Pancreas (tissue), 10 donors: Measurements from ENCODE around the gene PTTG1. TPM values are rescaled to one million over a fixed set of nuclear protein-coding genes. Genes with fewer than 3 reads are reported as not detected.

Experiments used
- ATAC-seq, 4 donors: fragments of 200-7000 bp; cut with Tn5 transposase; one replicate each; pipeline versions ENCODE4 v1.8.0 to v1.9.1; 2020; ENCODE audit warnings: mild to moderate bottlenecking in 4 of 4, moderate library complexity in 4 of 4
- DNase-seq, 6 donors: peaks; one replicate each; pipeline ENCODE4 v3.0.0-alpha.2; 2020
- FAIRE-seq: peaks from 2 replicates; lab custom pipeline; 2012; peaks lifted over from hg19 to GRCh38; lab: Jason Lieb, UNC
- H3K27ac ChIP-seq, 4 donors: fragments of 200-600 bp; sonication (generic); 1 replicate in 3 of 4; 2 replicates in 1 of 4; pipeline versions ENCODE4 v1.5.0 to v1.8.0; 2020
- H3K27me3 ChIP-seq, 4 donors: fragments of 200-600 bp; one replicate each; pipeline ENCODE4 v1.8.0; 2021
- H3K36me3 ChIP-seq, 3 donors: fragments of 200-600 bp; sonication (generic) in 1 of 3; one replicate each; pipeline versions ENCODE4 v1.5.0 to v1.8.0; 2020 to 2021
- H3K4me1 ChIP-seq, 3 donors: fragments of 200-600 bp; one replicate each; pipeline ENCODE4 v1.8.0; 2021
- H3K4me3 ChIP-seq, 4 donors: fragments of 200-600 bp; sonication (generic) in 2 of 4; one replicate each; pipeline versions ENCODE4 v1.5.0 to v1.8.0; 2020 to 2021
- H3K9me3 ChIP-seq, 4 donors: fragments of 200-600 bp; one replicate each; pipeline ENCODE4 v1.8.0; 2021
- WGBS, 2 donors: extraction: QIAGEN DNeasy Blood & Tissue Kit; methylation state at CpG; one replicate each; pipeline ENCODE4 v1.1.7; 2013; 5-methylcytosine and 5-hydroxymethylcytosine counted together
- intact Hi-C, 3 donors: fragments of 100-400 bp; cut with DNase I; formaldehyde crosslinking; loops; one replicate each; pipeline versions ENCODE4 v1.11.1 to v1.14.2; 2022
- polyA plus RNA-seq, 2 donors: library from polyadenylated mRNA; stranded (reverse); fragments of 200-250 nt; gene quantifications; one replicate each; pipeline ENCODE4 v1.2.3, GENCODE V29; 2013
- total RNA-seq, 6 donors: library from RNA; stranded (reverse); fragmentation: NEBNext Ultra II Directional in 4 of 6; extraction: Animal tissue kit (Norgen Biotek cat#: 25700) in 4 of 6; gene quantifications; one replicate each; pipeline versions ENCODE4 v1.2.1 to v1.2.4, GENCODE V29; 2021 to 2023
- TF ChIP-seq, protein P1 (sequence below), 4 donors: fragments of 200-600 bp; sonication (generic) in 3 of 4; IDR thresholded peaks; one replicate each; pipeline versions ENCODE4 v1.5.0 to v1.8.0; 2021; ENCODE audit warnings: antibody characterized with exemption in 4 of 4
- donor health status: healthy with polysubstance abuse.
- donor health status: DM: no; HTN: no; CAD: no; lungs with moderate emphysema.
- donor health status: DM: no; HTN: no; CAD: no.
- donor health status: control.
- donor health status: control.
- donor health status: Bipolar disorder and iron deficiency.
- donor health status: DM: yes; HTN: yes; CAD: no.
- donor health status: DM: no; HTN: no; CAD: no.
- donor health status: DM: no; HTN: no; CAD: no.
- donor health status: DM: yes; HTN: yes; CAD: no.

The PTTG1 gene
- total and polyA plus RNA-seq, 8 donors: 0.31 to 2.7 (median 1.3) TPM; not detected in 1

DNA sequence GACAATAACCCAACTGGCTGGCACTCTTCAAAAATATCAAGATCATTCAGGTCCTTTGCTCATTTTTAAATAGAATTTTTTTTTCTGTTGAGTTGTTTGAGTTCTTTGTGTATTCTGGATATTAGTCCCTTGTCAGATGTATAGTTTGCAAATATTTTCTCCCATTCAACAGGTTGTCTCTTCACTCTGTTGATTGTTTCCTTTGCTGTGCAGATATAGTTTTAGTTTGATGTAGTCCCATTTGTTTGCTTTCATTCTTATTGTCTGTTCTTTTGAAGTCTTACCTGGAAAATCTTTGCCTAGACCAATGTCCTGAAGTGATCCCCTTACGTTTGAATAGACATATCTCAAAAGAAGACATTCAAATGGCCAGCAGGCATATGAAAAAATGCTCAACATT lies 22.8 kb downstream of the PTTG1 start:
- FAIRE-seq (no peak), DNase-seq (no peak), ATAC-seq (no peak)
- intact Hi-C loops: no loop called here
- no peaks in the 10 kb centered on the region for H3K27me3 ChIP-seq
- TF ChIP-seq, protein P1, sequence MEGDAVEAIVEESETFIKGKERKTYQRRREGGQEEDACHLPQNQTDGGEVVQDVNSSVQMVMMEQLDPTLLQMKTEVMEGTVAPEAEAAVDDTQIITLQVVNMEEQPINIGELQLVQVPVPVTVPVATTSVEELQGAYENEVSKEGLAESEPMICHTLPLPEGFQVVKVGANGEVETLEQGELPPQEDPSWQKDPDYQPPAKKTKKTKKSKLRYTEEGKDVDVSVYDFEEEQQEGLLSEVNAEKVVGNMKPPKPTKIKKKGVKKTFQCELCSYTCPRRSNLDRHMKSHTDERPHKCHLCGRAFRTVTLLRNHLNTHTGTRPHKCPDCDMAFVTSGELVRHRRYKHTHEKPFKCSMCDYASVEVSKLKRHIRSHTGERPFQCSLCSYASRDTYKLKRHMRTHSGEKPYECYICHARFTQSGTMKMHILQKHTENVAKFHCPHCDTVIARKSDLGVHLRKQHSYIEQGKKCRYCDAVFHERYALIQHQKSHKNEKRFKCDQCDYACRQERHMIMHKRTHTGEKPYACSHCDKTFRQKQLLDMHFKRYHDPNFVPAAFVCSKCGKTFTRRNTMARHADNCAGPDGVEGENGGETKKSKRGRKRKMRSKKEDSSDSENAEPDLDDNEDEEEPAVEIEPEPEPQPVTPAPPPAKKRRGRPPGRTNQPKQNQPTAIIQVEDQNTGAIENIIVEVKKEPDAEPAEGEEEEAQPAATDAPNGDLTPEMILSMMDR (IDR thresholded peaks at IDR 0.05): no peak
- WGBS, 2 donors: 53 to 71% methylated on average over 1 of the region's 1 CpG
- no peaks in the 10 kb centered on the region for H3K36me3 ChIP-seq
- H3K4me3 ChIP-seq: no peak overlapping the region
- H3K4me1 ChIP-seq: no peaks in the 10 kb centered on the region
- no peaks in the 10 kb centered on the region for H3K9me3 ChIP-seq
- H3K27ac ChIP-seq: no peak overlapping the region

DNA sequence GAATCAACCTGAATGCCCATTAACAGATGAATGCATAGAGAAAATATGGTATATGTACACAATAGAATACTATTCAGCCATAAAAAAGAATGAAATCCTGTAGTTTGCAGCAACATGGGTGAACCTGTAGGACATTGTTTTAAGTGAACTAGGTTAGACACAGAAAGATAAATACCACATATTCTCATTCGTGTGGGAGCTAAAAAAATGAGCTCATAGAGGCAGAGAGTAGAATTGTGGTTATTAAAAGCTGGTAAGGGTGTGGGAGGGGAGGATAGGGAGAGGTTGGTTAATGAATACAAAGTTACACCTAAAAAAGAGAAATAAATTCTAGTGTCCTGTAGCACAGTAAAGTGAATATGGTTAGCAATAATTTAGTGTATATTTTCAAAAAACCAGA lies 23.5 kb downstream of the PTTG1 start:
- no peak for FAIRE-seq
- no peaks in the 10 kb centered on the region for H3K36me3 ChIP-seq
- WGBS, 2 donors: 68 to 83% methylated on average over 1 of the region's 1 CpG
- TF ChIP-seq, protein P1 (IDR thresholded peaks at IDR 0.05): no peak
- no peak for DNase-seq
- intact Hi-C loops: no loop called here
- no peaks in the 10 kb centered on the region for H3K4me1 ChIP-seq
- H3K4me3 ChIP-seq: no peak overlapping the region
- no peak for ATAC-seq
- no peaks in the 10 kb centered on the region for H3K9me3 ChIP-seq
- no peak overlapping the region for H3K27ac ChIP-seq
- H3K27me3 ChIP-seq: no peaks in the 10 kb centered on the region

DNA sequence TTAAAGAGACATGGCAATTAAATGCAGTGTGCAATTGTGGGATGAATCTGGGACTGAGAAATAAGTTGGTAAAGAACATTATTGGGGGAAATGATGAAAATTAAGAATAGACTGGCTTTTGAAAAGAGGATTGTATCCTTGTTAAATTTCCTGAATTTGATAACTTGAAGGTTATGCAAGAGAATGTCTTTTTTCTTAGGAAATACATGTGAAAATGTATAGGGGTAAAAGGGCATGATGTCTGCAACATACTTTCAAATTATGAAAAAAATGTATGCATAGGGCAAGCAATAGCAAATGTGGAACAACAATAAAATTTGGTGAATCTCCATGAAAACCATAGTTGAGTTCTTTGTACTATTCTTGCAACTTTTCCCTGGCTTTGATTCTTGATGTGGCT lies 24.1 kb downstream of the PTTG1 start:
- FAIRE-seq: no peak
- Histone ChIP-seq H3K27me3 (no peaks in the 10 kb centered on the region), H3K4me1 (no peaks in the 10 kb centered on the region), H3K27ac (no peak overlapping the region), H3K36me3 (no peaks in the 10 kb centered on the region), H3K9me3 (no peaks in the 10 kb centered on the region), H3K4me3 (no peak overlapping the region)
- no peak for DNase-seq
- TF ChIP-seq, protein P1 (IDR thresholded peaks at IDR 0.05): no peak
- intact Hi-C loops: no loop called here
- ATAC-seq: no peak

DNA sequence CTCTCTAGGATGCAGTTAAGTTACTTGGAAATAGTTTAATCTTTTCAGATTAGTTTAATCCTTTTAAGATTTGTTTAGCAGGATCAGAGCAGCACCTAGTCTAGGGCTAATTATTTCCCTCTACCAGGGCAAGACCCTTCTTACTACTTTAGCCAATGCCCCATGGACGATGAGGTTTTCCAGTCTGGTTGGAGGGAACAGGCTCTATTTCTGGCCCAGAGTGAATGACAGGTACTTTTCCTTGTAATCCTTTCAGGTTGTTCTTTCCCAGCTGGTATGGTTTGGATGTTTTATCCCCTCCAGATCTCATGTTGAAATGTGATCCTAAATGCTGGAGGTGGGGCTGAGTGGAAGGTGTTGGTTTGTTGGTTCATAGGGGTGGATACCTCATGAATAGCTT lies 27.2 kb downstream of the PTTG1 start:
- intact Hi-C loops: no loop called here
- Histone ChIP-seq H3K4me3 (no peak overlapping the region), H3K27me3 (no peaks in the 10 kb centered on the region), H3K4me1 (no peaks in the 10 kb centered on the region), H3K36me3 (no peaks in the 10 kb centered on the region), H3K27ac (no peak overlapping the region), H3K9me3 (no peaks in the 10 kb centered on the region)
- no peak for DNase-seq
- no peak for FAIRE-seq
- 71 to 76% methylated on average over 1 of the region's 1 CpG for WGBS, 2 donors
- TF ChIP-seq, protein P1 (IDR thresholded peaks at IDR 0.05): no peak
- no peak for ATAC-seq

DNA sequence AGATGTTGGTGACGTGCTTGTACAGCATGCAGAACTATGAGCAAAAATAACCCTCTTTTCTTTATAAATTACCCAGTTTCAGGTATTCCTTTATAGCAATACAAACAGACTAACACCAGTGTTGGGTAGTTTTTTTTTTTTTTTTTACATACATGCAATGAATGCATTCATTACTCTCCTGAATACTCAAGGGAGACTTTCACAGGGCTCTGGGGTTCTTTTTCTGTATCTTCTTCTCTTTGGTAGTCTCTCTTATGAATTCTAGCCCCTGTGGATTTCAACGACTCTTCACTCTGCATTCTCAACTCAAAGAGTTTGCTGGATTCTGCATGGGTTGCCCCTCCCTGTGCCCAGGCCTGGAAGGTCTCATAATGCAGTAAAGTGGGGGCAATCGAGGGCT lies 27.8 kb downstream of the PTTG1 start:
- FAIRE-seq: no peak
- ATAC-seq: no peak
- Histone ChIP-seq H3K36me3 (no peaks in the 10 kb centered on the region), H3K27ac (no peak overlapping the region), H3K27me3 (no peaks in the 10 kb centered on the region), H3K4me1 (no peaks in the 10 kb centered on the region), H3K9me3 (no peaks in the 10 kb centered on the region), H3K4me3 (no peak overlapping the region)
- TF ChIP-seq, protein P1 (IDR thresholded peaks at IDR 0.05): no peak
- DNase-seq: no peak
- WGBS, 2 donors: 87% methylated on average over 3 of the region's 3 CpGs
- intact Hi-C loops: no loop called here
